NB4 (cell line): ENCODE data around the gene ABCC4.

Source experiments
- DNase-seq: peaks from one replicate; pipeline ENCODE4 v3.0.0; 2010; ENCODE audit warnings: low read depth
- H3K4me3 ChIP-seq: one replicate; pipeline ENCODE4 v1.5.1; 2011; ENCODE audit warnings: mild to moderate bottlenecking, low read depth, low read length, moderate library complexity
- CTCF ChIP-seq: IDR thresholded peaks from one replicate; pipeline ENCODE4 v1.5.1; 2012; ENCODE audit warnings: low read depth, low read length
- MAX ChIP-seq: IDR thresholded peaks from 2 replicates; pipeline ENCODE4 v1.6.1; 2011; ENCODE audit warnings: low read depth, low read length
- MYC ChIP-seq: IDR thresholded peaks from 2 replicates; pipeline ENCODE4 v1.6.1; 2011; ENCODE audit warnings: low read depth, low read length
- POLR2A ChIP-seq: IDR thresholded peaks from 2 replicates; pipeline ENCODE4 v1.6.1; 2011; ENCODE audit warnings: mild to moderate bottlenecking; ENCODE audit not compliant: insufficient read length; ENCODE audit errors: extremely low read depth

ABCC4 gene

GRCh38 chr13:95002126-95002525 lies 299.1 kb downstream of the ABCC4 start:
- no peak for TF ChIP-seq POLR2A
- no peak for TF ChIP-seq MAX
- TF ChIP-seq MYC, result no peak
- TF ChIP-seq CTCF, result no peak
- no peak for DNase-seq
- no peak overlapping the region for H3K4me3 ChIP-seq

GRCh38 chr13:94999871-95000270 lies 301.4 kb downstream of the ABCC4 start:
- TF ChIP-seq POLR2A (no peak), MAX (no peak), MYC (no peak), CTCF (no peak)
- no peak for DNase-seq
- no peak overlapping the region for H3K4me3 ChIP-seq

- no peak overlapping the region for H3K4me3 ChIP-seq
- TF ChIP-seq CTCF (no peak), POLR2A (no peak), MYC (no peak), MAX (no peak)
- DNase-seq, result no peak
These were observed 304.1 kb downstream of the ABCC4 start for GRCh38 chr13:94997126-94997525.

GRCh38 chr13:94996445-94996844 lies 304.8 kb downstream of the ABCC4 start:
- H3K4me3 ChIP-seq, result no peak overlapping the region
- TF ChIP-seq CTCF, result no peak
- TF ChIP-seq MAX, result no peak
- TF ChIP-seq MYC, result no peak
- TF ChIP-seq POLR2A, result no peak

GRCh38 chr13:94994506-94994905 lies 306.7 kb downstream of the ABCC4 start:
- no peak for DNase-seq
- TF ChIP-seq CTCF (no peak), POLR2A (no peak), MAX (no peak)
- H3K4me3 ChIP-seq, result no peak overlapping the region

More at GRCh38 chr13:94996445-94996844, 304.8 kb downstream of the ABCC4 start:
- DNase-seq, result no peak

- no peak overlapping the region for H3K4me3 ChIP-seq
- TF ChIP-seq POLR2A (no peak), MYC (no peak), MAX (no peak), CTCF (no peak)
- DNase-seq, result no peak
These were observed 307.6 kb downstream of the ABCC4 start for GRCh38 chr13:94993616-94994015.
